Activated naive CD8-positive, alpha-beta T cell treated with anti-CD3 and anti-CD28 coated beads, Interleukin-2, amount 50 U/mL, for 24 hours (primary cell): Measurements from ENCODE around the gene MYH13.
A peak's percentile ranks its signal among the peaks of the same experiment; 100 is the strongest.

Experiments used
- ATAC-seq: fragments of 150-1000 bp; cut with Tn5 transposase; one replicate; pipeline ENCODE4 v1.10.0; 2021
- DNase-seq: peaks from one replicate; pipeline ENCODE4 v3.0.0; 2021
- H3K27ac Mint-ChIP-seq: one replicate; pipeline ENCODE4 v1.8.0; 2021; ENCODE audit warnings: mild to moderate bottlenecking, mixed read lengths
- H3K27me3 Mint-ChIP-seq: one replicate; pipeline ENCODE4 v1.8.0; 2021; ENCODE audit warnings: mixed read lengths
- H3K36me3 Mint-ChIP-seq: one replicate; pipeline ENCODE4 v1.8.0; 2021; ENCODE audit warnings: low read depth, mixed read lengths
- H3K4me1 Mint-ChIP-seq: one replicate; pipeline ENCODE4 v1.8.0; 2021; ENCODE audit warnings: mixed read lengths
- H3K4me3 Mint-ChIP-seq: one replicate; pipeline ENCODE4 v1.8.0; 2021; ENCODE audit warnings: mild to moderate bottlenecking, moderate library complexity, mixed read lengths
- H3K9me3 Mint-ChIP-seq: one replicate; pipeline ENCODE4 v1.8.0; 2021; ENCODE audit warnings: mixed read lengths

Gene MYH13

DNA sequence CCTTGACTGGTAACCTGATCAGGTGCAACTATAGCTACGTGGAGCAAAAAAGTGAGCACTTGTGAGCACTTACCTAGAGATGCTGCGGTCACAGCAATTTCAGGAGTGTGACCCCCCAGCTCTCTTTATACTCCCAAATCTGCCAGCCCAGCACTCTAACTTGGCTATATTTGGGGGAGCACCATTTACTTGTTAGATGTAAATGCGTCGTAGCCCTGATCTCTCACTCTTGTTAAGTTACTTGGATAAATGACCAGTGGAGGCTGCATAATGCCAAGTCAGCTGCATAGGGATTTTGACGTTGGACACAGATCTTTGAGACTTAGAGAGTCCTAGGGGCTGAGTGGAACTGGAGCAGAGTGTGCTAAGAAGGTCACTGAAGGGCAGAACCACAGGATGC lies at the start of gene MYH13:
Gene MYH13 (minus strand): TSS at position 101 of the 400 bp plus-strand sequence. CDS start 8,476 bp downstream, outside the sequence.
- no peak for ATAC-seq
- Mint-ChIP-seq H3K4me3 (no peak within 1 kb of the TSS), H3K4me1 (no peaks in the 10 kb centered on the region), H3K27ac (no peak within 1 kb of the TSS), H3K36me3 (no peaks in the 10 kb centered on the region), H3K27me3 (peaks cover 5% of the 10 kb centered on the region), H3K9me3 (no peaks in the 10 kb centered on the region)
- no peak for DNase-seq

DNA sequence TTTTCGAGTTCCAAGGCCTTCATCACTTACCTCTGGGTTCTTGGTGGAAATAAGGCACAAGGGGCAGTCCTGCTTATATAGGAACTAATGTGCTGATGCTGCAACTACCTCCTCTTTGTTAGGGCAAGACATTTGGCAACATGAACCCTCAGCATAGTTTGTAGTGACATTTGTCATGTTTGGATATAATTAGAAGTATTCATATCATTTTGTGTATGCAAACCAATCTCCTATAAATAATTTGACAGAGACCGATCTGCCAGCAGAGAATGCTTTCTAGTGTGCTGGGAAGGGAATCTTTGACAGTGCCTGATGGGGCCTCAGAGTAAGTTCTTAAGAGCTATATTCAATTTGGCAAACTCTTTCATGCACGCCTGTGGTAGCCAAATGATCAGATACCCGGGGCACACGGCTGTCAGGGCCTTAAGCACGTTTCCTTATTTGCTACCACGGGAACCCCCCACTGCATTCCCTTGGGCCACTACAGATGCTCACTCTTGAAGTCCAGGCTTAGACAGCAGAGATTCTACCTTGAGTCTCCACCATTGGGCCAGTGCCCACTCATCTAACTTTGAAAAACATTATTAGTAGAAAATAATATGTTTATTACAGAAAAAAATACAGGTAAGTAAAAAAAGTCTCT lies 49.2 kb upstream of the MYH13 start, which contains the start of gene MYH8:
Gene MYH8 (minus strand): TSS at position 51 of the 643 bp plus-strand sequence. CDS start 1,723 bp downstream, outside the sequence.
- Mint-ChIP-seq H3K4me1 (no peaks in the 10 kb centered on the region), H3K27me3 (peaks cover 18% of the 10 kb centered on the region), H3K36me3 (no peaks in the 10 kb centered on the region), H3K9me3 (no peaks in the 10 kb centered on the region), H3K27ac (no peak within 1 kb of the TSS), H3K4me3 (no peak within 1 kb of the TSS)
- DNase-seq, result no peak
- no peak for ATAC-seq

DNA sequence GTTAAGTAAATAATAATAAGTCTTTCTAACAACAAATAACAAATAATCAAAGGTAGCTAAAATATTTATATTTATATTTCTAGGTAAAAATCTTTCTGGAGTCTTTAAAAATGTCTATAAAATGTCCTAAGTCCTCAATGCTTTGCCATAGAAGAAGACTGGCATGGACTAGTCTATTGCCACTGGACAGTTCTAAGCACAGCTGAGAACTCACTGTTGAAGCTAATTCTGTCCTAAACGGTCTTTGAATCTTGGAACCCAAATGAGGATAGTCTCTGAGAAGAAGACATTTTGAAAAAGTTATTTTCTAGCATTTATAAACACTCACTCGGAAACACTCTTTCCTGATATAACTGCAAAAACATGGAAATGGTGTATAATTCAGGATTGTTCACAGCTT lies 48.4 kb upstream of the MYH13 start:
- Mint-ChIP-seq H3K36me3 (no peaks in the 10 kb centered on the region), H3K27ac (no peak overlapping the region), H3K27me3 (peaks cover 16% of the 10 kb centered on the region), H3K9me3 (no peaks in the 10 kb centered on the region), H3K4me1 (no peaks in the 10 kb centered on the region), H3K4me3 (no peak overlapping the region)
- ATAC-seq, result no peak
- no peak for DNase-seq

DNA sequence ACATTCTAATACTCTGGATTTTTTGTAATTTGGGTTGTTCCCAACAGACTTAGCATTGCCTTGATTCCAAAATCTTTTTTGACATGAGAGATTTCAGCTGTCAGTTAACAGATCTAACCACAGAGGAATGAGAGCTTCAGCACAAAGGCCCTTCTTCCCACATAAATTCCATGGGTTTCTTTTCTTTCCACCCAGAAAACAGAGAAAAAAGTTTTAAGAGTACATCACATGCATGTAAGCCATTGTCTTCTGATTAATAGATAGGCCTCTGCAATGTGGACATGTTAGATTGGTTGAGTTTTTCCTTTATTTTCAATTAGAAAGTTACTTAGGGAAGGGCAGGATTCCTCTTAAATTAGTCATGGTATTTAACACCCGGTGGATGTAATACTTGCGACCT lies 48.0 kb upstream of the MYH13 start:
- Mint-ChIP-seq H3K4me1 (no peaks in the 10 kb centered on the region), H3K27ac (no peak overlapping the region), H3K36me3 (no peaks in the 10 kb centered on the region), H3K27me3 (peaks cover 19% of the 10 kb centered on the region), H3K9me3 (no peaks in the 10 kb centered on the region), H3K4me3 (no peak overlapping the region)
- ATAC-seq (no peak), DNase-seq (no peak)

DNA sequence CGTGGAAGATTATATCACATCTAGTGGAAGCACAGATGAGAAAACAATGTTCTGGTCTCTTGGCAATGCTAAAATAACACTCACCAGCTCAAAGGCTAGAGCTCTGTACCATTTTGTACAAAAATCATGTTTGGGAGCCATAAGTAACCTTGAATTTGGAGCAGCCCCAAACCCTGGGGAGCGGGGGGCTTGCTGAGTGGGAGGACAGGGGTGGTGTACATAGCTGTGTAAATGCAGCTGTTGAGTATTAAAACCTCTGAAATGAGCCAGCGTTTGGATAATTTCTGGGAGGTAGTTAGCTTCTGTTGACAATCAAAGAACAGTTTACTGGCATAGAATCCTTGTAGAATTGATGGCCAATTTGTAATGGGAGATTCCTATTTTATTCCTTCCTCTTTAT lies 44.6 kb upstream of the MYH13 start:
- DNase-seq (no peak), ATAC-seq (no peak)
- Mint-ChIP-seq H3K4me3 (no peak overlapping the region), H3K9me3 (no peaks in the 10 kb centered on the region), H3K4me1 (no peaks in the 10 kb centered on the region), H3K27ac (no peak overlapping the region), H3K36me3 (no peaks in the 10 kb centered on the region), H3K27me3 (peaks cover 15% of the 10 kb centered on the region)

DNA sequence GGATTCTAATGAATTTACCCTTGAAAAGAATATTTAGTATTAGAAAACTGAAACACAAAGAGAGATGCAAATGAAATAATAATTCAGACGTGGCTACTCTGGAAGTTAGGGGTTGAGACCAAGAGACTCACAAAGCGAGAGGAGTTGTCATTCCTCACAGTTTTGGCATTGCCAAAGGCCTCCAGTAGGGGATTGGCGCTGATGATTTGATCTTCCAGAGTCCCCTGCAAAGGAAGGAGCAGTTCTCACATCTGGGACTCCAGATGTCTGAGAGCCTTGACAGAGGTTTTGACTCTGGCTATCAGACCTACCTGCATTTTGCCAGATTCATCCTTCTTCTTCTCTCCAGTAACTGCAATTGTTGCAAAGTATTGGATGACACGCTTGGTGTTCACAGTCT lies 42.4 kb upstream of the MYH13 start:
- no peak for DNase-seq
- no peaks in the 10 kb centered on the region for H3K36me3 Mint-ChIP-seq
- H3K4me1 Mint-ChIP-seq, result no peaks in the 10 kb centered on the region

DNA sequence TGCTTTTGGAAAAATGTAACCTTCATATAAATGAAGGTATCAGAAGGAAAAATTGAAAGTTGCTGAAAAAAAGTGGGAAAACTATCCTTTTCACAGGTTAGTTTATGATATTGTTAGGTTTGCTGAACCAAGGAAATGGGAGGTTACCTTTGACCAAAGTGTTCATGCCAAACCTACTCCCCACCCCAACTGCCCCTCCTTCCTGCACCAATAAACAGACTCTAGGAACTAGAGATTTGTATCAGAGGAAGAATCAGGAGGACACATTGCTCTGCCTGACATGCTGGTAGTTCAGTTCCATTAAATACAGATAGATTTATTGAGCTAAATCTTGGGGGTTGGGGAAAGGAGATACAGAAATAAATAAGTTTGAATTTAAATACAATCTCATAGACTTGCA lies 30.8 kb upstream of the MYH13 start:
- Mint-ChIP-seq H3K4me3 (no peak overlapping the region), H3K27ac (no peak overlapping the region), H3K9me3 (no peaks in the 10 kb centered on the region), H3K4me1 (no peaks in the 10 kb centered on the region), H3K36me3 (no peaks in the 10 kb centered on the region), H3K27me3 (peaks cover 17% of the 10 kb centered on the region)
- ATAC-seq (no peak), DNase-seq (no peak)

More for the DNA sequence above, 42.4 kb upstream of the MYH13 start:
- H3K9me3 Mint-ChIP-seq, result no peaks in the 10 kb centered on the region
- H3K27ac Mint-ChIP-seq, result no peak overlapping the region
- no peak overlapping the region for H3K4me3 Mint-ChIP-seq
- no peak for ATAC-seq
- H3K27me3 Mint-ChIP-seq, result peaks cover 12% of the 10 kb centered on the region

DNA sequence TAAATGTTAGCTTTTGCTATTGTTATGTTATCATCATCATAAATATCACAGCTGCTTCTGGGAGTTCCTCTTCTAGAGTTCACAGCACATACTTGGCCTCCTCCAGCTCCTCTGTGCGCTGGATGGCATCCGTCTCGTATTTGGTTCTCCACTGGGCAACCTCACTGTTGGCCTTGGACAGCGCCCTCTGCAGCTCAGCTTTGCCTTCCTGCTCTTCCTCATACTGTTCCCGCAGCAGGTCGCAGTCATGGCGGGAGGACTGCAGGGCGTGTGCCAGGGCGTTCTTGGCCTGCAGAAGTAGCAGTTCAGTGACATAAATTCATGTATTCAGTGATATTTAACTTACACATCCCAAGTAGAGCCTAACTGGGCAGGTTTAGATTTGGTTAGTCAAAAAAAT lies 25.5 kb upstream of the MYH13 start:
- ATAC-seq (no peak), DNase-seq (no peak)
- Mint-ChIP-seq H3K4me3 (no peak overlapping the region), H3K4me1 (no peaks in the 10 kb centered on the region), H3K27me3 (peaks cover 16% of the 10 kb centered on the region), H3K36me3 (no peaks in the 10 kb centered on the region), H3K9me3 (no peaks in the 10 kb centered on the region), H3K27ac (no peak overlapping the region)

DNA sequence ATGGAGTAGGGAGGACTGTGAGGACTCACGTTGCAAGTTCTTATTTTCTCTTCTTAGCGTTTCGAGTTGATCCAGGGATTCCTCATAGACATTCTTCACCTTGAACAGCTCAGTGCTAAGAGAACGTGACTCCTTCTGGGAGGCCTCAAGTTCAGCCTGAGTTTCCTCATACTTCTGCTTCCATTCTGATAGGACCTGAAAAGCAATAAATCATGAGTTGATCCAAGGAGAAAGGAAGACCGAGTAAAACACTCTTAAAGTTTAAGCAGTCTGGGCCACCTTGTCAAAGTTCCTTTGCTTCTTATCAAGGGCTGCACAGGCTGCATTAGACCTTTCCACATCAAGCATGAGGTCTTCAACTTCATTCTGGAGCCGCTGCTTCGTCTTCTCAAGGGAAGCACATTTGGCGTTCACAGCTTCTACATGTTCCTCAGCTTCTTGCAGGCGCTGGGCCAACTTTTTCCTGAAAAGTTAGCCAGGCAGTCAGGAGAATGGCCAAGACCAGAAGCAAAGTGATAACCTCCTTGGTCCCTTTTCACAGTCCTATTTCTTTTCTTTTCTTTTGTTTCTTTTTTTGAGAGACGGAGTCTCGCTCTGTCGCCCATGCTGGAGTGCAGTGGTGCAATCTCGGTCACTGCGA lies 23.8 kb upstream of the MYH13 start:
- Mint-ChIP-seq H3K9me3 (no peaks in the 10 kb centered on the region), H3K4me1 (no peaks in the 10 kb centered on the region), H3K36me3 (no peaks in the 10 kb centered on the region), H3K27ac (no peak overlapping the region), H3K27me3 (peaks cover 15% of the 10 kb centered on the region), H3K4me3 (no peak overlapping the region)
- DNase-seq (no peak), ATAC-seq (no peak)

DNA sequence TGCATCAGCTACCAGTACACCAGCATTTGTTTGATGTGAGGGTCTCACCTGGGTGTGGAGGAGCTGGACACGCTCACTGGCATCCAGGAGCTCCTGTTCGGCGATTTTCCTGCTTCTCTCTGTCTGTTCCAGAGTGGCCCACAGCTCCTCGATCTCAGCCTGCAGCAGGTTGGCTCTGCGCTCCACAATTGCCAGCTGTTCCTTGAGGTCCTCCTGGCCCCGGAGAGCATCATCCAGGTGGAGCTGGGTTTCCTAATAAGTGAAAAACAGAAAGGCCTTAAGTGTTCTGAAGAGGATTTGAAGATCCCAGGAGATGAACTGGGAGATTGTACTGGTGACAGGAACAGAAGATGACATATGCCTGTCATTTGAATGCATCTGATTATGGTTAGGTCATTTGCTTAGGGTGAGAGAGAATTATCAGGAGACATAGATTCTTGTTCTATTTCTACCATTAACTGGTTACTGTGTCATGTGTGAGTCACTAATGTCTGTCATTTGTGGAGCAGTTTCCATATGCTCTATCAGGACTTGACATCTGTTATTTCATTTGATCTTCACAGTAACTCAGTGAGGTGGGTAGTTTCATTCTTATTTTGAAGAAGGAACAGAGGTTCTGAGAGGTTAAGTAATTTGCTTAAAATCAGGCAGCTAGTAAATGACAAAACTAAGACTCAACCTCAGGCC lies 21.5 kb upstream of the MYH13 start:
- Mint-ChIP-seq H3K9me3 (no peaks in the 10 kb centered on the region), H3K27me3 (peaks cover 17% of the 10 kb centered on the region), H3K36me3 (no peaks in the 10 kb centered on the region), H3K4me3 (no peak overlapping the region), H3K27ac (no peak overlapping the region), H3K4me1 (no peaks in the 10 kb centered on the region)
- no peak for ATAC-seq
- no peak for DNase-seq

DNA sequence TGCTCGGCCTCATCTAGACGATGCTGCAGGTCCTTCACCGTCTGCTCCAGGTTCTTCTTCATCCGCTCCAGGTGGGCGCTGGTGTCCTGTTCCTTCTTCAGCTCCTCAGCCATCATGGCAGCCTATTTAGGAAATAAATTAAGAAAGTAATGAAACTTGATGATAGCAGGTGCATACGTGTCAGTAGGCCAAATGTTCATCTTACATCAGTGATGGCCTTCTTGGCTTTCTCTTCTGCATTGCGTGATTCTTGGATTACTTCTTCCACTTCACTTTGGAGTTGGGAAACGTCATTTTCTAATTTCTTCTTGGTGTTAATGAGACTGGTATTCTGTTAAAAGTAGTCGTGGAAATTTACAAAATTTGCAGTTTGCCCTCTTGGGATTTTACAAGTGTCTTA lies 20.1 kb upstream of the MYH13 start:
- H3K27ac Mint-ChIP-seq, result no peak overlapping the region
- no peak overlapping the region for H3K4me3 Mint-ChIP-seq

DNA sequence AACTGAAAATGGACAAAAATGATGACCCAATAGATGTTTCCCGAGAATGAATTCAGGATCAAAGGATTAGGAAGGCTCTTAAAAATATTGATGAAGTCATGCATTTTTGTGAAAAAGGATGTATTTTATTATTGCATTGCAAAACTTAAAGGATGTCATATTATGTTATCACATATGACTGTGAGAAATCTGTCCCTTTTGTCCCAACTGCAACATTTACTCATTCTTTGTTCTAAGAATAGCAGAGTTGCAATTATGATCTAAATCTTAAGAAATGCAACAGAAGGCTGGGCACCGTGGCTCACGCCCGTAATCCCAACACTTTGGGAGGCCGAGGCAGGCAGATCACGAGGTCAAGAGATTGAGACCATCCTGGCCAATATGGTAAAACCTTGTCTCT lies 13.1 kb upstream of the MYH13 start:
- DNase-seq, result no peak
- H3K4me1 Mint-ChIP-seq, result no peaks in the 10 kb centered on the region
- no peak overlapping the region for H3K27ac Mint-ChIP-seq
- no peaks in the 10 kb centered on the region for H3K36me3 Mint-ChIP-seq
- ATAC-seq, result no peak
- peaks cover 4% of the 10 kb centered on the region for H3K9me3 Mint-ChIP-seq
- H3K4me3 Mint-ChIP-seq, result no peak overlapping the region
- H3K27me3 Mint-ChIP-seq, result peaks cover 7% of the 10 kb centered on the region

More for the DNA sequence above, 20.1 kb upstream of the MYH13 start:
- ATAC-seq (no peak), DNase-seq (no peak)
- no peaks in the 10 kb centered on the region for H3K36me3 Mint-ChIP-seq
- no peaks in the 10 kb centered on the region for H3K9me3 Mint-ChIP-seq
- H3K4me1 Mint-ChIP-seq, result no peaks in the 10 kb centered on the region
- H3K27me3 Mint-ChIP-seq, result peaks cover 16% of the 10 kb centered on the region

DNA sequence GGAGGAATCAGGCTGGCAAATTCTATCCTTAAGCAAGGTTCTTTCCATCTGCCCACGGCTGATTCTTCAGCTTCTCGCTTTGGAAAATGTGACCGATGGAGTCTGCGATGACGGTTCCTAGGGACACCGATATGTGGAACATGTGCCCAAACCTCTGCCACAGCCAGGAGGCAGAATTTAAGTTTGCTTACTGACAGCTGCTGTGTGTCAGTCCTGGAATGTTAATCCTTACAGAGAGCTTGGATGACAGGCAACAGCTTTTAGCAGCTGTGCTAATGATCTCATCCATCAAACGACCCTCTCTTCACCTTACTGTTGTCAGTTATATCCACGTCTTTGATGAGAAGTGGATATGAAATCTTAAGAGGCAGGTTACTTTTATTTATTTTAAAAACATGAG lies 11.4 kb upstream of the MYH13 start:
- ATAC-seq, result no peak

DNA sequence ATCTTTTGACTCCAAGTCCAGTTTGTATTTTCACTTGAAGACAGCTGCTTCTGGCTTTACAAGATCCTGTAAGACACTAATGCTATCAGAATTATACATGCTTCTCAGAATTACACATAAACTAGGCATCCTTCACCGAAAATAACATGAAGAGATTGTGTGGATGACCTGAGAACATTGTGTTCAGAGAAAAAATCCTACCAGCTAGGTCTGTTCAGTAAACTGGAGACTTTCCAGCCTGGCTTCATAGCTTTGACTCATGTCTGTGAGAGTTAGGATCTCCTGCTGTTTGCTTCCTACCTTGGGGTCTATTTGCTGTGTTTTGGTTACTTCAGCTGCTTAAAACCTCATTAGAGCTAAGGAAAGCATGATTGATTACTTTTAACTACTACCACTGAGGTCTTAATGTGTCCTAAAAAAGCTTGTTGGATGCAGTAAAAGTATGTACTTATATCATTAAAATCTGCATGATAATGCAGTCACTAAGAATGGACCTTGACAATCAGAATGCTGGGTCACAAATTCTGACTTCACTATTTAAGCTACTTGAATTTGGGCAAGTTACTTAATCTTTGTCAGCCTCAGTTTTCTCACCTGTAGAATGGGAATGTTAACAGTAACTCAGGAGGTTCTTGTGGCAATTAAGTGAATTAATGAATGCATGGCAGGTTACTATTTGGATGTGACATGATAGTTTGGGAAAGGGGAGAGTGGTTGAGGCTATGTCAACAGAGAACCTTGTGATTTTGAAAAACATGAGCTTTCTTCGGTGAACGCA lies 8.0 kb upstream of the MYH13 start:
- ATAC-seq, result no peak
- DNase-seq, result no peak
- H3K4me1 Mint-ChIP-seq, result no peaks in the 10 kb centered on the region
- peak overlapping the region; percentile 15 for H3K27ac Mint-ChIP-seq
- H3K36me3 Mint-ChIP-seq, result no peaks in the 10 kb centered on the region
- H3K9me3 Mint-ChIP-seq, result no peaks in the 10 kb centered on the region
- H3K4me3 Mint-ChIP-seq, result no peak overlapping the region
- peaks cover 5% of the 10 kb centered on the region for H3K27me3 Mint-ChIP-seq

More for the DNA sequence above, 11.4 kb upstream of the MYH13 start:
- Mint-ChIP-seq H3K4me1 (no peaks in the 10 kb centered on the region), H3K9me3 (peaks cover 4% of the 10 kb centered on the region), H3K4me3 (no peak overlapping the region), H3K27me3 (peaks cover 7% of the 10 kb centered on the region), H3K27ac (no peak overlapping the region), H3K36me3 (no peaks in the 10 kb centered on the region)
- DNase-seq, result no peak
